ENCODE results near the gene COMMD1.
"Not testable (repeated sequence)": the region's sequence is repeated elsewhere in the genome, so short reads cannot be mapped to it uniquely, and the experiment has no call there.

The COMMD1 gene

DNA sequence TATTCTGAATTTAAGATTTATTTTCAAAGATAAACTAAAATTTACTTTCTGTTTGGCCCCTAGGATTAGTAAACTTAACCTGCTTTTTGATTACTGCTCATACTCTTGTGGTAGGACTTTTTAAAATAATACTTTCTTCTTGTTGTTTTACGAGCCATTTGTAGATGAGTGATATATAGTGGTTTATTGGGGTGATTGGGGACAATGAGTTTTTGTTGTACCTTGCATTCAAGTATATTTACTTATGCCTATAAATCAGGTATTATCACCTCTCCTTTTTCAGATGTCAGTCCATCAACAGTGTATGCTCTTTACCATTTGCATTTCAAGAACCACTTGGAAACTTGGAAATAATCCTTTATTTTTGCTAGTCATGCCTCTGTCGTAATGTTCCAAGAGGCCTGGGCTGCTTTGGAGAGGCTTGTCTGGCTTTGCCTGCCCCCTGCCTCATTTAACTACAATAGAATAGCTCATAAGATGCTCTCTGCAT, 131.3 kb downstream of the COMMD1 start:
- Histone ChIP-seq H3K9me3 (replicated peaks; ENCODE audit: low read length) (no peaks in the 10 kb centered on the region), H3K27me3 (ENCODE audit: control insufficient read depth, insufficient read depth, low read length) (no peaks in the 10 kb centered on the region)

DNA sequence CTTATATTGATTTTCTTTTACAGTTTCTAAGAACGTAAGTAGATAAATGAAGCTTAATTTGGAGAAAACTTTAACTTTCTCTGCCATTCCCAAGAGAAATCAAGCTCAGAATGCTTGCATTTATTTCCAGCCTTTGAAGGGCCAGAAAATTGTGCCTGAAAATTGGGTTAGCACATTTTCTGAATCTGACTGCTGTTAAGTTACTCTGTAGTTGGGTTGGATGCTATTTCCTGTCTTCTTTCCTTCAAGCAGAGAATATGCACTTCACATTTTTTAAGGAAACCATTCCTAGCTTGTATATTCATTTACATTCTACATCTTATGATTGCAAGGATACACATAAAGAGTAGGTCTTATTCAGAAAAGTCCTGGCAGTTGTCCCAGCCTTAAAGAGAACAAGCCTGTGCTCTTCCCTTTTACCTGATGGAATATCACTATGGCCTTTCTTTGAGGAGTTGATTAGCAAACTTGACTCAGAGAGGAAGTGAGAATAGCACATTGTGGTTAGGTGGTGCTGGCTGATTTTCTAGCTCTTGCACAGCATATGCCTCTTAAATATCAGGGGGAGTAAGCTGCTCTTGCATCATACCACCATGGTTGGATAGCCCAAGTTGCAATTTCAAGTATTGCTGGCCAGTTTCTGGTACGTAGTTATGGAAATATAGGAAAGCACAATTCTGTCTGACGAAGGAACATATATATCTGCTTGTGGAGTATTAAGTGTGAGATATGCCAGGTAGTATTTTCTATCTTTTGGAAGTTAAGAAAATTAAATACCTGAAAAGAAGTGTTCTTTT, 133.7 kb downstream of the COMMD1 start:
- Histone ChIP-seq H3K9me3 (replicated peaks; ENCODE audit: low read length) (no peaks in the 10 kb centered on the region), H3K27me3 (ENCODE audit: control insufficient read depth, insufficient read depth, low read length) (no peaks in the 10 kb centered on the region), H3K4me1 (ENCODE audit: control insufficient read depth, insufficient read depth, low read length) (no peaks in the 10 kb centered on the region), H3K9ac (ENCODE audit: low read depth, low read length) (no peak overlapping the region), H3K4me2 (ENCODE audit: low read length) (no peak overlapping the region), H3K36me3 (ENCODE audit: insufficient read depth, low read length) (no peaks in the 10 kb centered on the region), H3K4me3 (ENCODE audit: low read length) (no peak overlapping the region)

More for the DNA sequence above, 131.3 kb downstream of the COMMD1 start:
- Histone ChIP-seq H3K4me1 (ENCODE audit: control insufficient read depth, insufficient read depth, low read length) (no peaks in the 10 kb centered on the region), H3K36me3 (ENCODE audit: insufficient read depth, low read length) (no peaks in the 10 kb centered on the region), H3K9ac (ENCODE audit: low read depth, low read length) (no peak overlapping the region), H3K4me3 (ENCODE audit: low read length) (no peak overlapping the region), H3K4me2 (ENCODE audit: low read length) (no peak overlapping the region)

DNA sequence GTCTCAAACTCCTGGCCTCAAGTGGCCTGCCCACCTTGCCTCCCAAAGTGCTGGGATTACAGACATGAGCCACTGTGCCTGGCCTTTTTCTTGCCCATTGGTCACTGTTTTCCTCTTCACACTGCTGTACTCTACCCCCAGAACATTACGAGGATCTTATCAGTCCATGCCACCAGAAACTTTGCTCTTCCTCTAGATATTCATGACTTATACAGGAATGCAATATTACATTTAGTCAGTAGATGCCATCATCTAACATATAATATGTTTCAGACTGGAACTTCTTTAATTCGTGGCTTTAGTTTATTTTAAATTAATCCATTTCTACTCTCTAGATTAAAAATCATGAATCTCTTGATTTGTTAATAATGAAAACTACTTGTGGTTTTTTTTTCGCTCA, 135.5 kb downstream of the COMMD1 start:
- Histone ChIP-seq H3K4me2 (ENCODE audit: low read length) (no peak overlapping the region), H3K9ac (ENCODE audit: low read depth, low read length) (no peak overlapping the region), H3K4me3 (ENCODE audit: low read length) (no peak overlapping the region), H3K36me3 (ENCODE audit: insufficient read depth, low read length) (no peaks in the 10 kb centered on the region), H3K9me3 (replicated peaks; ENCODE audit: low read length) (peaks cover 3% of the 10 kb centered on the region), H3K27me3 (ENCODE audit: control insufficient read depth, insufficient read depth, low read length) (no peaks in the 10 kb centered on the region), H3K4me1 (ENCODE audit: control insufficient read depth, insufficient read depth, low read length) (no peaks in the 10 kb centered on the region)

DNA sequence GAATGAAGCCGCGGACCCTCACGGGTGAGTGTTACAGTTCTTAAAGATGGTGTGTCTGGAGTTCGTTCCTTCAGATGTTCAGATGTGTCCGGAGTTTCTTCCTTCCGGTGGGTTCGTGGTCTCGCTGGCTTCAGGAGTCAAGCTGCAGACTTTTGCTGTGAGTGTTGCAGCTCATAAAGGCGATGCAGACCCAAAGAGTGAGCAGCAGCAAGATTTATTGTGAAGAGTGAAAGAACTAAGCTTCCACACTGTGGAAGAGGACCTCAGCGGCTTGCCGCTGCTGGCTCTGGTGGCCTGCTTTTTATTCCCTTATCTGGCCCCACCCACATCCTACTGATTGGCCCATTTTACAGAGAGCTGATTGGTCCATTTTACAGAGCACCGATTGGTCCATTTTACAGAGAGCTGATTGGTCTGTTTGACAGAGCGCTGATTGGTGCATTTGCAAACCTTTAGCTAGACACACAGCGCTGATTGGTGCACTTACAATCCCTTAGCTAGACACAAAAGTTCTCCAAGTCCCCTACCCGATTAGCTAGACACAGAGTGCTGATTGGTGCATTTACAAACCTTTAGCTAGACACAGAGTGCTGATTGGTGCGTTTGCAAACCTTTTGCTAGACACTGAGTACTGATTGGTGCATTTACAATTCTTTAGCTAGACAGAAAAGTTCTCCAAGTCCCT, 136.4 kb downstream of the COMMD1 start:
- H3K9ac ChIP-seq (ENCODE audit: low read depth, low read length); H3K4me1 ChIP-seq (ENCODE audit: control insufficient read depth, insufficient read depth, low read length); H3K36me3 ChIP-seq (ENCODE audit: insufficient read depth, low read length); H3K4me3 ChIP-seq (ENCODE audit: low read length); H3K4me2 ChIP-seq (ENCODE audit: low read length); H3K27me3 ChIP-seq (ENCODE audit: control insufficient read depth, insufficient read depth, low read length); H3K9me3 ChIP-seq (replicated peaks; ENCODE audit: low read length): not testable (repeated sequence)

DNA sequence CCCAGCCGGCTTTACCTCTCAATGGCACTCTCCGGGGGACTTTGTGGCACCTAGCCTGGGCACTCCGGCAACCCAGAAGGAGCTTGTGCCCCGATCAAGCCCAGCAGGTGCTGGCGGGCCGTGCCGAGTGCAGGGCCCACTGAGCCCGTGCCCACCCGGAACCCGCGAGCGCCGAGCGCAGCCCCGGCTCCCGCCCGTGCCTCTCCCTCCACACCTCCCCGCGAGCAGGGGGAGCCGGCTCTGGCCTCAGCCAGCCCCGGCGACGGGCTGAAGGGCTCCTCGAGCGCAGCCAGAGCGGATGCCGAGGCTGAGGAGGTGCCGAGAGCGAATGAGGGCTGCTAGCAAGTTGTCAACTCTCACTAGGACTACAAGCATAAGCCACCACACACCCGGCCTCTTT, 136.9 kb downstream of the COMMD1 start:
- no peaks in the 10 kb centered on the region for H3K27me3 ChIP-seq (ENCODE audit: control insufficient read depth, insufficient read depth, low read length)
- no peaks in the 10 kb centered on the region for H3K36me3 ChIP-seq (ENCODE audit: insufficient read depth, low read length)
- peaks cover 3% of the 10 kb centered on the region for H3K9me3 ChIP-seq (replicated peaks; ENCODE audit: low read length)
- no peaks in the 10 kb centered on the region for H3K4me1 ChIP-seq (ENCODE audit: control insufficient read depth, insufficient read depth, low read length)
- H3K9ac ChIP-seq (ENCODE audit: low read depth, low read length), result no peak overlapping the region
- no peak overlapping the region for H3K4me3 ChIP-seq (ENCODE audit: low read length)
- no peak overlapping the region for H3K4me2 ChIP-seq (ENCODE audit: low read length)

DNA sequence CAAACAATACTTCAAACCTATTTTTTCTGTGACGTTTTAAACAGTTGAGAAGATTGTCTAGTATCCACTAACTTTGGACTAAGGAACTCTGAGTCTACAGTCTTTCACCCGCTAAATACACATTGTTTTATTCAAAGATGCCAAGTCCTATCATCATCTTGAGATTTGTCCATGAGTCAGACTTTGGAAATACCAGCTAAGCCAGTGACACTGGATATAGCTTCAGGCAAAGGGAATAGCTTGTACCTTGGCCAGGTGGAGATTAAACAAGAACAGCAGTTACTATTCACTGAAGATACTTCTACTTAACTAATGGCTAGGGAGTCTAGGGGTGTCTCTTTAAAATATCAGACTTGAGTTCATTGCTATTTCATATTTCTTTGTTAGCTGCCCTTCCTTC, 137.5 kb downstream of the COMMD1 start:
- H3K4me3 ChIP-seq (ENCODE audit: low read length), result no peak overlapping the region
- H3K4me1 ChIP-seq (ENCODE audit: control insufficient read depth, insufficient read depth, low read length), result no peaks in the 10 kb centered on the region
- H3K36me3 ChIP-seq (ENCODE audit: insufficient read depth, low read length), result no peaks in the 10 kb centered on the region
- H3K9me3 ChIP-seq (replicated peaks; ENCODE audit: low read length), result peaks cover 3% of the 10 kb centered on the region
- no peak overlapping the region for H3K9ac ChIP-seq (ENCODE audit: low read depth, low read length)
- H3K4me2 ChIP-seq (ENCODE audit: low read length), result no peak overlapping the region
- H3K27me3 ChIP-seq (ENCODE audit: control insufficient read depth, insufficient read depth, low read length), result no peaks in the 10 kb centered on the region

DNA sequence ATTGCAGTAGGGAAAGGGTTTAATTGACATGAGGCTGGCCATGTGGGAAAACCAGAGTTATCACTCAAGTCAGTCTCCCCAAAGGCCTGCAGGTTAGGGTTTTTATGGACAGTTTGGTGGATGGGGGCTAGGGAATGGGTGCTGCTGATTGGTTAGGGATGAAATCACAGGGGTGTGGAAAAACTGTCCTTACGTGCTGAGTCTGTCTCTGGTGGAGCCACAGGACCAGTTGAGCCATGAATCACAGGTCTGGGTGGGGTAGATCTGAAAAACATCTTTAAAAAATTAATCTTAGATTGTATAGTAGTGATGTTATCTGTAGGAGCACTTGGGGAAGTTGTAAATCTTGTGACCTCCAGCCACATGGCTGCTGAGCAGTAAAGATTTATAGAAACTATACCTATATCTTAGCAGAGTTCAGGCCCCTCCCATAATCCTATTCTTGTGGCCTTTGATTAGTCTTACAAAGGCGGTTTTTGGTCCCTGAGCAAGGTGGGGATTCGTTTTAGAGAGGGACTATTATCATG, 139.6 kb downstream of the COMMD1 start:
- no peaks in the 10 kb centered on the region for H3K4me1 ChIP-seq (ENCODE audit: control insufficient read depth, insufficient read depth, low read length)
- no peak overlapping the region for H3K9ac ChIP-seq (ENCODE audit: low read depth, low read length)
- H3K9me3 ChIP-seq (replicated peaks; ENCODE audit: low read length), result peaks cover 3% of the 10 kb centered on the region
- H3K36me3 ChIP-seq (ENCODE audit: insufficient read depth, low read length), result no peaks in the 10 kb centered on the region
- H3K4me2 ChIP-seq (ENCODE audit: low read length), result no peak overlapping the region
- no peaks in the 10 kb centered on the region for H3K27me3 ChIP-seq (ENCODE audit: control insufficient read depth, insufficient read depth, low read length)
- H3K4me3 ChIP-seq (ENCODE audit: low read length), result no peak overlapping the region

DNA sequence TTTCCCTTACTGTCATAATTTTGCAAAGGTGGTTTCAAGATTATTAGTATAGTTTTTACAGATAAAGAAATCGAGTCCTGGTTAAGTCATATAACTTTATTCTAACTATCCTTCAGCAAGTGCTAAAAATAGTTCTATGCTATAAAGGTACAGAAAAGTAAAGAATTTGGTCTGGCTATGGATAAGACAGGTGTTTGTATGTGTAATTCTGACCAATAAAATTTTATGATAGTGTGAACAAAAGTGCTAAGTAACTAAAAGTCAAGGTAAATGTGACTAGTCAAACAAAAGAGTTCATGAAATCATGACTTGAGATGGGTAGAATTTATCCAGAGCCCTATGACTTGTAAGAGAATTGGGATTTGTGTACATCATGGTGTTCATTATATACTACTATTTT, 140.7 kb downstream of the COMMD1 start:
- no peaks in the 10 kb centered on the region for H3K4me1 ChIP-seq (ENCODE audit: control insufficient read depth, insufficient read depth, low read length)
- no peaks in the 10 kb centered on the region for H3K36me3 ChIP-seq (ENCODE audit: insufficient read depth, low read length)
- H3K4me3 ChIP-seq (ENCODE audit: low read length), result no peak overlapping the region
- no peaks in the 10 kb centered on the region for H3K27me3 ChIP-seq (ENCODE audit: control insufficient read depth, insufficient read depth, low read length)
- no peak overlapping the region for H3K4me2 ChIP-seq (ENCODE audit: low read length)
- peaks cover 3% of the 10 kb centered on the region for H3K9me3 ChIP-seq (replicated peaks; ENCODE audit: low read length)
- no peak overlapping the region for H3K9ac ChIP-seq (ENCODE audit: low read depth, low read length)

DNA sequence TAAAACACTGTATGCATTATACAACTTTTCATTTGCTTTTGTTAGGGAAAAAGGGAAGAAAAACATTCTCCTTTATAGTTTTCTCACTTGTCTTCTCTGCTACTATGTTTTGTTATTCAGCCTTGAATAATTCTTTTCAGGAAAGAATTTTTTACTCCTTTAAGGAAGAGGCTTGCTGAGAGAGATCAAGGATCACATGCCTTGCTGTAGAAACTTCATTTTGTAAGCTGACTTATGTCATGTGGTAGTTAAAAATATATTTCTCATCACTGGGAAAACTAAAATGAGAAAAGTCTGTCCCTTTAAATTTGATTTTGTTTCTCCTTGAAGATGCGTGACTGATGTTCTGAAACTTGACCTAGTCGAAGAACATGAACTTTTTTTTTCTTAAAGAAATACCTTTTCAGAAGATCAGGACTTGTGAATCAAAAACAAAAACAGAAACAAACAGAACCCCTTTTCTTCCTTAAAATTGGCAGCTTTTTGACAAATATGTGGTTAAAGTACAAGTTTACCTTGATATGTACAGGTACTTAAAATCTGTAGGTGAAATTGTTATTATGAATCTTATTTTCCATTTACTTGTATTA, 145.1 kb downstream of the COMMD1 start:
- Histone ChIP-seq H3K4me2 (ENCODE audit: low read length) (no peak overlapping the region), H3K4me1 (ENCODE audit: control insufficient read depth, insufficient read depth, low read length) (no peaks in the 10 kb centered on the region), H3K27me3 (ENCODE audit: control insufficient read depth, insufficient read depth, low read length) (no peaks in the 10 kb centered on the region), H3K9ac (ENCODE audit: low read depth, low read length) (no peak overlapping the region), H3K4me3 (ENCODE audit: low read length) (no peak overlapping the region), H3K36me3 (ENCODE audit: insufficient read depth, low read length) (no peaks in the 10 kb centered on the region), H3K9me3 (replicated peaks; ENCODE audit: low read length) (no peaks in the 10 kb centered on the region)

DNA sequence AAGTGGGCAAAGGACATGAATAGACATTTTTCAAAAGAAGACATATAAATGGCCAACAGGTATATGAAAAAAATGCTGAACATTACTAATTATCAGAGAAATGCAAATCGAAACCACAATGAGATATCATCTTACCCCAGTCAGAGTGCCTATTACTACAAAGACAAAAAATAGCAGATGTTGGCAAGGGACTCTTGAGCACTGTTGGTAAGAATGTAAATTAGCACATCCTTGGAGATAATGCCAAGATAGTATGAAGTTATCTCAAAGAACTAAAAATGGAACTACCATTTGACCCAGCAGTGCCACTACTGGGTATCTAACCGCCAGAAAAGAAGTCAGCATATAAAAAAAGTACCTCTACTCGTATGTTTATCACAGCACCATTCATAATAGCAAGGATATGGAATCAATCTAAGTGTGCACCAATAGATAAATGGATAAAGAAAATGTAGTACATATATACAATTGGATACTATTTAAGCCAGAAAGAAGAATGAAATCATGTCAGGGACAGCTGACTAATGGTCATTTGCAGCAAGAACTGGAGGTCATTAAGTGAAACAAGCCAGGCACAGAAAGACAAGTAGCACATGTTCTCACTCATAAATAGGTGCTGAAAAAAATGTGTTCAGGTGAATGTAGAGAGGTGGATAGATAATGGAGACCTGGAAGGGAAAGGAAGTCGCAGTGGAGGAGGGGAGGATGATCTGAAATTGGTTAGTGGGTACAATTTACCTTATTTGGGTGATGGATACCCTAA, 148.7 kb downstream of the COMMD1 start:
- Histone ChIP-seq H3K4me1 (ENCODE audit: control insufficient read depth, insufficient read depth, low read length) (no peaks in the 10 kb centered on the region), H3K27me3 (ENCODE audit: control insufficient read depth, insufficient read depth, low read length) (no peaks in the 10 kb centered on the region), H3K36me3 (ENCODE audit: insufficient read depth, low read length) (no peaks in the 10 kb centered on the region), H3K4me3 (ENCODE audit: low read length) (no peak overlapping the region), H3K9ac (ENCODE audit: low read depth, low read length) (no peak overlapping the region), H3K9me3 (replicated peaks; ENCODE audit: low read length) (no peaks in the 10 kb centered on the region), H3K4me2 (ENCODE audit: low read length) (no peak overlapping the region)

DNA sequence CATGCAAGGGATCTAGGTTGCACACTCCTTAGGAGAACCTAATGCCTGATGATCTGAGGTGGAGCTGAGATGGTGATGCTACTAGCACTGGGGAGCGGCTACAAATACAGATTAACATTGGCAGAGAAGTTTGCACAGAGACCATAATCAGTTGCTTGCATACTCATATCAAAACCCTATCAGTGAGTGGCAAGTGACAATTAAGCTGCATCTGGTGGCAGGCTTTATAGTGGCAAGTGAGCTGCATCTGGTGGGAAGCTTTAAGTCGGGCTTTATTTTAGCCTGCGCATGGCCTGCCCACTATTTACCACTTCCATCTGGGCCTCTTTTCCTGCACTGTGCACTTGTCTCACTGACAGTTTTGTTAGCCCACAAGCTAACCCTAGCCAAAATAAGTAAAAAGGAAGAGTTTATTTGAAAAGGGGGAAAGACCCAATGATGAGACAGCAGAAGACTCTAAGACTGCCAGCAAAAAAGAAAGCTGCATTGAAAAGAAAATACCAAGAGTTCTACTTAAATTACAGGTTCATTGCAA, 149.5 kb downstream of the COMMD1 start:
- Histone ChIP-seq H3K27me3 (ENCODE audit: control insufficient read depth, insufficient read depth, low read length) (no peaks in the 10 kb centered on the region), H3K9ac (ENCODE audit: low read depth, low read length) (no peak overlapping the region), H3K4me2 (ENCODE audit: low read length) (no peak overlapping the region), H3K4me3 (ENCODE audit: low read length) (no peak overlapping the region), H3K9me3 (replicated peaks; ENCODE audit: low read length) (no peaks in the 10 kb centered on the region), H3K36me3 (ENCODE audit: insufficient read depth, low read length) (no peaks in the 10 kb centered on the region), H3K4me1 (ENCODE audit: control insufficient read depth, insufficient read depth, low read length) (no peaks in the 10 kb centered on the region)
